Lower leg skin (tissue), 3 donors: ENCODE results near the gene DIO3.

Experiments used
- CTCF ChIP-seq, 3 donors: fragments of 450-650 bp; IDR thresholded peaks; one replicate each; pipeline ENCODE4 v1.5.1; 2016; ENCODE audit warnings: antibody characterized with exemption in 3 of 3, mild to moderate bottlenecking in 3 of 3, moderate library complexity in 2 of 3
- POLR2A ChIP-seq, 2 donors: fragments of 450-650 bp; IDR thresholded peaks; one replicate each; pipeline ENCODE4 v1.6.1; 2016 to 2017; ENCODE audit warnings: antibody characterized with exemption in 2 of 2, mild to moderate bottlenecking in 1 of 2, moderate library complexity in 1 of 2

- TF ChIP-seq CTCF (IDR thresholded peaks at IDR 0.05) (no peak), POLR2A (IDR thresholded peaks at IDR 0.05) (no peak)
Measured at GRCh38 chr14:101590616-101591015, 29.3 kb downstream of the DIO3 start.
